Nephron progenitor cell (in vitro differentiated cells): Measurements from ENCODE around the gene SYDE2.

Experiments used
- DNase-seq: peaks from one replicate; pipeline ENCODE4 v3.0.0; 2021
- H3K27ac Mint-ChIP-seq: 2 replicates; pipeline ENCODE4 v1.8.0; 2021; ENCODE audit warnings: mild to moderate bottlenecking, moderate library complexity, mixed read lengths
- H3K27me3 Mint-ChIP-seq: 2 replicates; pipeline ENCODE4 v1.8.0; 2021; ENCODE audit warnings: mild to moderate bottlenecking, low read depth, mixed read lengths; ENCODE audit not compliant: poor library complexity
- H3K36me3 Mint-ChIP-seq: 2 replicates; pipeline ENCODE4 v1.8.0; 2021; ENCODE audit warnings: low read depth, mixed read lengths
- H3K4me1 Mint-ChIP-seq: 2 replicates; pipeline ENCODE4 v1.8.0; 2021; ENCODE audit warnings: mixed read lengths
- H3K4me3 Mint-ChIP-seq: 2 replicates; pipeline ENCODE4 v1.8.0; 2021; ENCODE audit warnings: mild to moderate bottlenecking, moderate library complexity, mixed read lengths
- H3K9me3 Mint-ChIP-seq: 2 replicates; pipeline ENCODE4 v1.8.0; 2021; ENCODE audit warnings: mild to moderate bottlenecking, moderate library complexity, mixed read lengths
- CTCF ChIP-seq: fragments of 200-600 bp; sonication (generic); IDR thresholded peaks from 2 replicates; pipeline ENCODE4 v1.5.0; 2021; ENCODE audit warnings: antibody characterized with exemption

Gene SYDE2

DNA sequence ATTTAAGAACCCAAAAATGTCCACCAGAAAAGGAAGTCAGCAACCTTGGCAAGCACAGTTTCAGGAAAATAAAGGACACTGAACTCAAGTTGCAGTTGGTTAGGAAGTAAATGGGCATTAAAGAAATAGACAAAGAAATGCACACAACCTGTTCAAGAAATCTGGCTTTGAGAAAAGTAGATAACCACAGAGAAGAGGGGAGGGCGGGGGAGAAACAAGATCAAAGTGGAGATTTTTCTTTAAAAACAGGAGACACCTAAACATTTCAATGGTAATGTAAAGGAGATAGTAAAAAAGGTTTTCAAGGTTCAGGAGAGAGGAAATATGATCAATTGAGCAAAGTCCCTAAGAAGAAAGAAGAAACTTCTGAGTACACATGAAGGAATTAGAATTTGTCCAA is 29.1 kb downstream of the SYDE2 start:
- H3K27ac Mint-ChIP-seq: no peak overlapping the region
- H3K4me3 Mint-ChIP-seq: no peak overlapping the region
- H3K36me3 Mint-ChIP-seq: no peaks in the 10 kb centered on the region
- H3K4me1 Mint-ChIP-seq: no peaks in the 10 kb centered on the region
- H3K9me3 Mint-ChIP-seq: no peaks in the 10 kb centered on the region
- TF ChIP-seq CTCF: no peak
- no peaks in the 10 kb centered on the region for H3K27me3 Mint-ChIP-seq
- DNase-seq: no peak

DNA sequence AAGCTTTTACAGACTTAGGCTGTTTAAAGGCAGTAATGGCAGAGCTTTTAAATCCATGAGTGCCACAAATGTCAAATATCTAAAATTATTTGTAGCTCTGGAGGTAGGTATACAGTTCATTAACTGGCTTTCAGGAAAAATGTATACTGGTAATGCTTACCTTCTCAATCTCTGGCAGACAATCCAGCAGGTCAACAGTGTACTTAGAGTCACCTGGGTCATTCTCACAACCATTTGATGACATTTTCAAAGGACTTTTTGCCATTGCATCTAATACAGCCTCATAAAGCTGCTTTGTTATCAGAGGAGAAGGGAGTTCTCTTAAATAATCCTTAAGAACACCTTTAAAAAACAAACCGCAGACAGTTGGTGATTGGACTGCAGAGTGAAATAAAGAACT is 31.9 kb downstream of the SYDE2 start:
- H3K27me3 Mint-ChIP-seq: no peaks in the 10 kb centered on the region

GRCh38 chr1:85166351-85166750 is 34.5 kb downstream of the SYDE2 start:
- no peak overlapping the region for H3K27ac Mint-ChIP-seq
- DNase-seq: no peak
- H3K36me3 Mint-ChIP-seq: no peaks in the 10 kb centered on the region
- H3K27me3 Mint-ChIP-seq: no peaks in the 10 kb centered on the region
- H3K4me3 Mint-ChIP-seq: no peak overlapping the region
- no peak for TF ChIP-seq CTCF
- no peaks in the 10 kb centered on the region for H3K9me3 Mint-ChIP-seq
- H3K4me1 Mint-ChIP-seq: no peaks in the 10 kb centered on the region

More for the DNA sequence above, 31.9 kb downstream of the SYDE2 start:
- TF ChIP-seq CTCF: no peak
- no peaks in the 10 kb centered on the region for H3K4me1 Mint-ChIP-seq
- DNase-seq: no peak
- H3K4me3 Mint-ChIP-seq: no peak overlapping the region
- H3K36me3 Mint-ChIP-seq: no peaks in the 10 kb centered on the region
- H3K9me3 Mint-ChIP-seq: no peaks in the 10 kb centered on the region
- H3K27ac Mint-ChIP-seq: no peak overlapping the region

- no peak for TF ChIP-seq CTCF
- Mint-ChIP-seq H3K27me3 (no peaks in the 10 kb centered on the region), H3K9me3 (no peaks in the 10 kb centered on the region), H3K4me3 (no peak overlapping the region), H3K4me1 (no peaks in the 10 kb centered on the region), H3K36me3 (no peaks in the 10 kb centered on the region), H3K27ac (no peak overlapping the region)
- no peak for DNase-seq
These were observed 41.9 kb downstream of the SYDE2 start for GRCh38 chr1:85158910-85159309.

- H3K27ac Mint-ChIP-seq: no peak overlapping the region
- no peak for TF ChIP-seq CTCF
These were observed 43.4 kb downstream of the SYDE2 start for GRCh38 chr1:85157436-85157835.

DNA sequence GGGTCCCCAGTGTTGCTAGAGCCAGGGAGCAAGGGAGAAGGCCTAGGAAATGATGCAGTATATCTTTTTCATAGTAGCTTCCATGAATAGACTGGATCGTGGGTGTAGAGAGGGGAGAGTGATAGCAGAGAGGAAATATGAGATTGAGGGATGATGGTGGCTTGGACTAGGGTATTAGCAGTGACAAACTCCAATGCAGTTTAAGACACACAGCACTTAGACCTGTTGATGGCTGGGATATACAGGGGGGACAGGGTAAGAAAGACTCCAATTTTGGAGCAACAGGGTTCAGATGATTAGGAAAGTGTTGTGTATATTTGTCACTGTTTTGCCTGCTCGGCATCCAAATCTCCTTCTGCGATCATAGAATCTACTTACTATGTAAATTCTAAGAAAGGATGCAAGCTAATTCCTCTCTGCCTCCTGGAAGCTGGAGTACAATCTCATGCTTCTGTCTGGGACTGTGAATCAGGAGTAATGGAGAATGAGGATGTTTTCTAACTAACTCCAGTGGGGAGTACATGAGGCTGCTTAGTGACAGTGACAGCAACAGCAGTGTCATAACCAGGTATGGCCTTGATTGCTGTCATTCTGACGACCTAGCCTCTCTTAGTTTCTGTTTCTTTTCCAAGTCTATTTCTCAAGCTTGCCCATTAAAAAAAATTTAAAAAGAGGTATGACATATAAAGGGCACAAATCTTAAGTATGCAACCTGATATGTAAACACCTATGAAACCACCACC is 47.5 kb downstream of the SYDE2 start:
- no peaks in the 10 kb centered on the region for H3K36me3 Mint-ChIP-seq
- no peaks in the 10 kb centered on the region for H3K9me3 Mint-ChIP-seq
- TF ChIP-seq CTCF: no peak
- peak overlapping the region; percentile 50 for H3K27ac Mint-ChIP-seq
- no peak overlapping the region for H3K4me3 Mint-ChIP-seq
- peaks cover 19% of the 10 kb centered on the region for H3K4me1 Mint-ChIP-seq
- no peaks in the 10 kb centered on the region for H3K27me3 Mint-ChIP-seq
- DNase-seq: no peak

More at GRCh38 chr1:85157436-85157835, 43.4 kb downstream of the SYDE2 start:
- no peaks in the 10 kb centered on the region for H3K36me3 Mint-ChIP-seq
- peaks cover 7% of the 10 kb centered on the region for H3K4me1 Mint-ChIP-seq
- DNase-seq: no peak
- no peaks in the 10 kb centered on the region for H3K27me3 Mint-ChIP-seq
- no peak overlapping the region for H3K4me3 Mint-ChIP-seq
- no peaks in the 10 kb centered on the region for H3K9me3 Mint-ChIP-seq
